OCI-LY1 (cell line): ENCODE data around the gene BZW2.
A peak's percentile ranks its signal among the peaks of the same experiment; 100 is the strongest.

Experiments used
- H2AFZ ChIP-seq: fragments of 200-600 bp; sonication (generic), shearing (Covaris generic); 2 replicates; pipeline ENCODE4 v1.6.0; 2014; ENCODE audit warnings: antibody characterized with exemption, mild to moderate bottlenecking, low read length
- H3F3A ChIP-seq: fragments of 200-600 bp; sonication (generic), shearing (Covaris generic); 2 replicates; pipeline ENCODE4 v1.6.0; 2014; ENCODE audit warnings: mild to moderate bottlenecking, antibody characterized with exemption, low read length, moderate library complexity; ENCODE audit not compliant: insufficient read depth
- H3K27ac ChIP-seq: fragments of 200-600 bp; sonication (generic); 2 replicates; pipeline ENCODE4 v1.5.1; 2014; ENCODE audit warnings: low read length, mixed run types, mild to moderate bottlenecking, low read depth; ENCODE audit not compliant: poor library complexity, severe bottlenecking
- H3K27me3 ChIP-seq: fragments of 200-600 bp; sonication (generic); 2 replicates; pipeline ENCODE4 v1.6.0; 2014; ENCODE audit warnings: antibody characterized with exemption, mild to moderate bottlenecking, low read length, moderate library complexity; ENCODE audit not compliant: insufficient read depth
- H3K36me3 ChIP-seq: fragments of 200-600 bp; sonication (generic); 2 replicates; pipeline ENCODE4 v1.6.1; 2014; ENCODE audit warnings: mild to moderate bottlenecking, antibody characterized with exemption, low read length, moderate library complexity, mixed read lengths; ENCODE audit not compliant: insufficient read depth
- H3K4me1 ChIP-seq: fragments of 200-600 bp; sonication (generic); 2 replicates; pipeline ENCODE4 v1.5.1; 2014; ENCODE audit warnings: mild to moderate bottlenecking, low read length, moderate library complexity; ENCODE audit not compliant: insufficient read depth, severe bottlenecking
- H3K4me2 ChIP-seq: fragments of 200-600 bp; sonication (generic), shearing (Covaris generic); 2 replicates; pipeline ENCODE4 v1.6.1; 2014; ENCODE audit warnings: low read length
- H3K4me3 ChIP-seq: fragments of 200-600 bp; sonication (generic); 2 replicates; pipeline ENCODE4 v1.5.1; 2014; ENCODE audit warnings: low read length, low read depth, mild to moderate bottlenecking, mixed read lengths; ENCODE audit not compliant: poor library complexity, severe bottlenecking
- H3K79me2 ChIP-seq: fragments of 200-600 bp; shearing (Covaris generic); 2 replicates; pipeline ENCODE4 v1.6.1; 2016; ENCODE audit warnings: mixed run types, low read length, mixed read lengths; ENCODE audit not compliant: insufficient read depth
- H3K9ac ChIP-seq: fragments of 200-600 bp; sonication (generic), shearing (Covaris generic); 2 replicates; pipeline ENCODE4 v1.6.1; 2014; ENCODE audit warnings: mild to moderate bottlenecking, low read length, mixed read lengths
- H3K9me2 ChIP-seq: fragments of 200-600 bp; sonication (generic), shearing (Covaris generic); 2 replicates; pipeline ENCODE4 v1.6.1; 2014; ENCODE audit warnings: low read depth, mild to moderate bottlenecking, low read length, mixed read lengths
- H3K9me3 ChIP-seq: fragments of 200-600 bp; shearing (Covaris generic); 2 replicates; pipeline ENCODE4 v1.6.1; 2014; ENCODE audit warnings: low read length, mixed read lengths
- H4K20me1 ChIP-seq: fragments of 200-600 bp; sonication (generic), shearing (Covaris generic); 2 replicates; pipeline ENCODE4 v1.6.0; 2016; ENCODE audit warnings: mild to moderate bottlenecking, low read length; ENCODE audit not compliant: insufficient read depth
- EZH2 ChIP-seq: fragments of 200-600 bp; sonication (generic), shearing (Covaris generic); IDR thresholded peaks from 2 replicates; pipeline ENCODE4 v1.8.0; 2017; ENCODE audit warnings: borderline replicate concordance, mixed run types, mild to moderate bottlenecking, antibody characterized with exemption, low read length, moderate library complexity, mixed read lengths
- TF ChIP-seq, protein P1 (sequence below): fragments of 200-600 bp; sonication (generic), shearing (Covaris generic); IDR thresholded peaks from 2 replicates; pipeline ENCODE4 v1.5.1; 2017; ENCODE audit warnings: mild to moderate bottlenecking, antibody characterized with exemption, low read length, moderate library complexity, mixed read lengths

Gene BZW2

DNA sequence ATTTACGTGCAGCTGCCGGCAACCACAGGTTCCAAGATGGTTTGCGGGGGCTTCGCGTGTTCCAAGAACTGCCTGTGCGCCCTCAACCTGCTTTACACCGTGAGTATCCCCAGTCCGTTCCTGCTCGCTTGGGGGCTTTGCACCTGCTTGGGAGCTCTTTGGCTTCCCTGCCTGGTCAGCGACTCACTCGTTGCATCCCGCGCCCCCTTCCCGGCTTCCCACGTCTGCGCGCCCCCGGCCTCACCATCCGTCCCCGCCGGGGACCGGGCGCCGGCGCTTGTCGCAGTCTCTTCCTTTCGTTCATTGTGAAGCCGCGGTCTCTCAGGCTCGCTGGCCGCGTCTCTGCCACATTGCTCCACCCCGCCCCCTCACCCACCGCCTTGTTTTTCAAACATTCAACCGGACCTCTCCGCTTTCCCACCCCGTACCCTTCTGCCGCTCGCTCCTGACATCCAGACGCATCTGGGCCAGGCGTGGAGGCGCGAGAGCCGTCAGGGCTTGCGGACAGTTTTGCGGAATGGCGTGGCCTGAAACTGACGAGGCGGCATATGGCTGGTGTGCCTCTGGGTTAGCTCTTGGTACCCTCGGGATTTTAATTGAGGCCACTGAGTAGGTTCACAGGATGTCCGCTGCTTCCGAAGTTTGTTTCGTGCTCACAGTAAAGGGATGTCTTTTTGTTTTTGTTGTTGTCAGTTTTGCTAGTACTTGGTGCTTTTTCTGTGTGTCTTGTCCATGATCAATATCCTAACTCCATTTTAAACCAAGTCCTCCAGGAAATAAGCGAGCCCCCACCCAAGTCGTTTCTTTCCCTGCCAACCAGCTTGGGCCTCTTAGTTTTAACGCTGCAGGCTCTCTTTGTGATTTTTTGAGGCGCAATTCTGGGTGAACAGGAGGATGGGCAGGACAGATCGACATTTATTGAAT lies 108.2 kb downstream of the BZW2 start:
- Histone ChIP-seq H3K4me1 (peaks cover 39% of the 10 kb centered on the region), H2AFZ (0 out of 2 replicates have a peak overlapping the region, but pooled peaks have one; percentile 14), H3K9me3 (no peaks in the 10 kb centered on the region), H3K4me3 (peak overlapping the region; percentile 83), H3K9ac (peak overlapping the region; percentile 68), H3K36me3 (no peaks in the 10 kb centered on the region), H3K27ac (peak overlapping the region; percentile 50), H3K27me3 (no peaks in the 10 kb centered on the region), H3K9me2 (no peaks in the 10 kb centered on the region), H3K79me2 (peaks cover 23% of the 10 kb centered on the region), H4K20me1 (no peaks in the 10 kb centered on the region), H3K4me2 (peak overlapping the region; percentile 78), H3F3A (no peaks in the 10 kb centered on the region)
- no peak for TF ChIP-seq EZH2
- TF ChIP-seq, protein P1, sequence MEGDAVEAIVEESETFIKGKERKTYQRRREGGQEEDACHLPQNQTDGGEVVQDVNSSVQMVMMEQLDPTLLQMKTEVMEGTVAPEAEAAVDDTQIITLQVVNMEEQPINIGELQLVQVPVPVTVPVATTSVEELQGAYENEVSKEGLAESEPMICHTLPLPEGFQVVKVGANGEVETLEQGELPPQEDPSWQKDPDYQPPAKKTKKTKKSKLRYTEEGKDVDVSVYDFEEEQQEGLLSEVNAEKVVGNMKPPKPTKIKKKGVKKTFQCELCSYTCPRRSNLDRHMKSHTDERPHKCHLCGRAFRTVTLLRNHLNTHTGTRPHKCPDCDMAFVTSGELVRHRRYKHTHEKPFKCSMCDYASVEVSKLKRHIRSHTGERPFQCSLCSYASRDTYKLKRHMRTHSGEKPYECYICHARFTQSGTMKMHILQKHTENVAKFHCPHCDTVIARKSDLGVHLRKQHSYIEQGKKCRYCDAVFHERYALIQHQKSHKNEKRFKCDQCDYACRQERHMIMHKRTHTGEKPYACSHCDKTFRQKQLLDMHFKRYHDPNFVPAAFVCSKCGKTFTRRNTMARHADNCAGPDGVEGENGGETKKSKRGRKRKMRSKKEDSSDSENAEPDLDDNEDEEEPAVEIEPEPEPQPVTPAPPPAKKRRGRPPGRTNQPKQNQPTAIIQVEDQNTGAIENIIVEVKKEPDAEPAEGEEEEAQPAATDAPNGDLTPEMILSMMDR = no peak

DNA sequence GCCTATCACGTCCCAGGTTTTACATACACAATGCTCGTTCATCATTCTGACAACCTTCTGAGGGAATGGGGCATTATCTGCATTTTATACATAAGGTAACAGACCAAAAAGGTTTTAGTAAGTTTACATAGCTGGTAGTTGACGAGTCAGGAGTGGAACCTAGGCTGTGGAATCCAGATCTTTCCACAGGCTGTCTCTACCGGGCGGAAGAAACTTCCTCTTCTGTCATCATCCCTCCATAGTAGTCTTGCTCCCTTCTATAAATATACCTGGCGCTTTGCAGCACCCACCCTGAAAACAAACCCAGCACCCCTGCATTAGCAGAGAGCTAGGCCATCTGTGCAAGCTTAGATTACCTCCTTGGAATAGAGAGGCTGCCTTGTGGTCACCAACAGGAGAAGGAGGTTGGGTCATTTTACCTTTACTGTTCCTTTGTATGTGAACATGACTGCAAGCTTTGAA lies 108.9 kb downstream of the BZW2 start:
- H4K20me1 ChIP-seq = no peaks in the 10 kb centered on the region
- H3K4me3 ChIP-seq = peak overlapping the region; percentile 83
- no peaks in the 10 kb centered on the region for H3K27me3 ChIP-seq
- no peak overlapping the region for H2AFZ ChIP-seq
- no peaks in the 10 kb centered on the region for H3K36me3 ChIP-seq
- peak overlapping the region; percentile 50 for H3K27ac ChIP-seq
- peaks cover 46% of the 10 kb centered on the region for H3K4me1 ChIP-seq
- H3K79me2 ChIP-seq = peaks cover 28% of the 10 kb centered on the region
- H3F3A ChIP-seq = no peaks in the 10 kb centered on the region
- TF ChIP-seq EZH2 = no peak
- TF ChIP-seq, protein P1 = no peak
- H3K9me2 ChIP-seq = no peaks in the 10 kb centered on the region
- H3K4me2 ChIP-seq = peak overlapping the region; percentile 78
- H3K9me3 ChIP-seq = no peaks in the 10 kb centered on the region
- peak overlapping the region; percentile 68; the same call in 1 of the 2 replicates for H3K9ac ChIP-seq

DNA sequence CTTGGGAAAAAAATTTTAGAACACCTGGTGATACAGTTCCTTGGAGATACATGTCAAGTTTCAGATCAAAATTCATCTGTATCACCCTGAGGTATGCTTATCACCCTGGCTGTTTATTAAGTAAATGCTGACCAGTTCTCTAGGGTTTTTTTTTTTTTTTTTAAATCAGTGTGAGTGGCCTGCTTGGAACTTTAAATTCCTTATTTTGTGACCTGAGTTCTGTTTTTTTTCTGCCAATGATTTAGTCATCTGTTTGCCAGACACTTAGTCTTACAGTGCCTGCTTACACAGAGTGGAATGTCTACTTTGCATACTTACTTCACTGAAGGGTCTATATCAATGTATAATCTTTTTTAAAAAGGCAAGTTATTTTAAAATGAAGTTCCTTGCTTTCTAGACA lies 109.4 kb downstream of the BZW2 start:
- Histone ChIP-seq H3K27ac (peak overlapping the region; percentile 50), H3K4me3 (peak overlapping the region; percentile 83)
- TF ChIP-seq, protein P1 = no peak
- no peak for TF ChIP-seq EZH2

More for the DNA sequence above, 109.4 kb downstream of the BZW2 start:
- Histone ChIP-seq H3K36me3 (no peaks in the 10 kb centered on the region), H3K9me3 (no peaks in the 10 kb centered on the region), H3K27me3 (no peaks in the 10 kb centered on the region), H3K4me2 (peak overlapping the region; percentile 78), H3K79me2 (peaks cover 31% of the 10 kb centered on the region), H2AFZ (no peak overlapping the region), H4K20me1 (no peaks in the 10 kb centered on the region), H3K9me2 (no peaks in the 10 kb centered on the region), H3K4me1 (peaks cover 51% of the 10 kb centered on the region), H3F3A (no peaks in the 10 kb centered on the region), H3K9ac (peak overlapping the region; percentile 68; the same call in 1 of the 2 replicates)
